ENCODE results near the gene TMEM237. TPM values are rescaled to one million over a fixed set of nuclear protein-coding genes. Genes with fewer than 3 reads are reported as not detected.

Gene TMEM237
- total RNA-seq, 4 donors from 2014 or later, result 39.1 to 69.4 (median 47.9) TPM

GRCh38 chr2:201664334-201664733 is 21.0 kb upstream of the TMEM237 start:
- no peak overlapping the region for H3K4me3 ChIP-seq (ENCODE audit: low read depth, poor library complexity, severe bottlenecking)
- no peak for DNase-seq (ENCODE audit: low spot score in 2 of 2)
- intact Hi-C loops (cut with DNase I; ENCODE audit: low total_unique reads), result no loop called here
- WGBS, 2 donors, result 81 to 84% methylated on average over 8 of the region's 8 CpGs
- no peak for TF ChIP-seq POLR2A (IDR thresholded peaks at IDR 0.05)
- TF ChIP-seq CTCF (IDR thresholded peaks at IDR 0.05), result no peak

GRCh38 chr2:201661366-201661765 is 18.1 kb upstream of the TMEM237 start:
- DNase-seq (ENCODE audit: low spot score in 2 of 2), result no peak
- intact Hi-C loops (cut with DNase I; ENCODE audit: low total_unique reads), result no loop called here
- no peak overlapping the region for H3K4me3 ChIP-seq (ENCODE audit: low read depth, poor library complexity, severe bottlenecking)
- 51 to 58% methylated on average over 5 of the region's 5 CpGs for WGBS, 2 donors
- TF ChIP-seq CTCF (IDR thresholded peaks at IDR 0.05), result no peak

GRCh38 chr2:201660293-201660895 is 17.1 kb upstream of the TMEM237 start:
- DNase-seq (ENCODE audit: low spot score in 2 of 2), result no peak
- no peak overlapping the region for H3K4me3 ChIP-seq (ENCODE audit: low read depth, poor library complexity, severe bottlenecking)
- WGBS, 2 donors, result 46 to 58% methylated on average over 5 of the region's 5 CpGs
- TF ChIP-seq CTCF (IDR thresholded peaks at IDR 0.05) (no peak), POLR2A (IDR thresholded peaks at IDR 0.05) (no peak)
- intact Hi-C loops (cut with DNase I; ENCODE audit: low total_unique reads), result no loop called here

- TF ChIP-seq POLR2A (IDR thresholded peaks at IDR 0.05) (no peak), CTCF (IDR thresholded peaks at IDR 0.05) (no peak)
- 87 to 88% methylated on average over 5 of the region's 5 CpGs for WGBS, 2 donors
- intact Hi-C loops (cut with DNase I; ENCODE audit: low total_unique reads), result no loop called here
Observed at GRCh38 chr2:201656740-201657139, 13.4 kb upstream of the TMEM237 start.

GRCh38 chr2:201656102-201656501 is 12.8 kb upstream of the TMEM237 start:
- H3K4me3 ChIP-seq (ENCODE audit: low read depth, poor library complexity, severe bottlenecking), result no peak overlapping the region
- WGBS, 2 donors, result 94% methylated on average over 11 of the region's 11 CpGs
- DNase-seq (ENCODE audit: low spot score in 2 of 2), result no peak
- TF ChIP-seq CTCF (IDR thresholded peaks at IDR 0.05), result no peak
- TF ChIP-seq POLR2A (IDR thresholded peaks at IDR 0.05), result no peak
- intact Hi-C loops (cut with DNase I; ENCODE audit: low total_unique reads), result no loop called here

More at GRCh38 chr2:201656740-201657139, 13.4 kb upstream of the TMEM237 start:
- no peak overlapping the region for H3K4me3 ChIP-seq (ENCODE audit: low read depth, poor library complexity, severe bottlenecking)
- no peak for DNase-seq (ENCODE audit: low spot score in 2 of 2)

Measured in lower leg skin (tissue), 4 donors.